Activated T-cell treated with anti-CD3 and anti-CD28 coated beads, Interleukin-2, amount 50 U/mL, for 72 hours (primary cell): ENCODE measurements around the gene EBF3. TPM values are rescaled to one million over a fixed set of nuclear protein-coding genes. Genes with fewer than 3 reads are reported as not detected.

Source experiments
- ATAC-seq, 2 donors: fragments of 150-1000 bp; cut with Tn5 transposase; replicated peaks in 1 of 2; 2 replicates each; pipeline ENCODE4 v1.10.0; 2021; ENCODE audit warnings: moderate library complexity in 2 of 2, mild to moderate bottlenecking in 1 of 2
- DNase-seq, 2 donors: peaks; one replicate each; pipeline ENCODE4 v3.0.0; 2021 to 2022; ENCODE audit warnings: mixed read lengths in 1 of 2
- H3K27ac Mint-ChIP-seq: one replicate; pipeline ENCODE4 v1.8.0; 2022; ENCODE audit warnings: mild to moderate bottlenecking, moderate library complexity, mixed read lengths
- H3K27me3 Mint-ChIP-seq: one replicate; pipeline ENCODE4 v1.8.0; 2022; ENCODE audit warnings: low read depth, mixed read lengths
- H3K36me3 Mint-ChIP-seq, 2 donors: one replicate each; pipeline ENCODE4 v1.8.0; 2022; ENCODE audit warnings: mixed read lengths in 2 of 2, mild to moderate bottlenecking in 1 of 2; ENCODE audit not compliant: insufficient read depth in 2 of 2
- H3K4me1 Mint-ChIP-seq: one replicate; pipeline ENCODE4 v1.8.0; 2022; ENCODE audit warnings: low read depth, mixed read lengths
- H3K4me3 Mint-ChIP-seq, 2 donors: one replicate each; pipeline ENCODE4 v1.8.0; 2022; ENCODE audit warnings: mild to moderate bottlenecking in 2 of 2, mixed read lengths in 2 of 2, moderate library complexity in 2 of 2
- H3K9me3 Mint-ChIP-seq, 2 donors: one replicate each; pipeline ENCODE4 v1.8.0; 2022; ENCODE audit warnings: mixed read lengths in 2 of 2
- total RNA-seq, 2 donors: library from RNA; stranded (reverse); gene quantifications; one replicate each; pipeline ENCODE4 v1.2.3, GENCODE V29; 2022

Gene EBF3
- total RNA-seq, 2 donors from 2014 or later, result not detected

GRCh38 chr10:129847741-129848483, 116.2 kb downstream of the EBF3 start:
- Mint-ChIP-seq H3K4me3 (no peak overlapping the region), H3K9me3 (no peaks in the 10 kb centered on the region), H3K27me3 (no peaks in the 10 kb centered on the region), H3K36me3 (no peaks in the 10 kb centered on the region), H3K4me1 (no peaks in the 10 kb centered on the region), H3K27ac (no peak overlapping the region)
- ATAC-seq (no peak), DNase-seq (no peak)

GRCh38 chr10:129846991-129847391, 117.1 kb downstream of the EBF3 start:
- no peaks in the 10 kb centered on the region for H3K27me3 Mint-ChIP-seq
- H3K4me3 Mint-ChIP-seq, result no peak overlapping the region
- H3K36me3 Mint-ChIP-seq, result no peaks in the 10 kb centered on the region
- H3K27ac Mint-ChIP-seq, result no peak overlapping the region
- no peaks in the 10 kb centered on the region for H3K9me3 Mint-ChIP-seq
- DNase-seq, result no peak
- no peak for ATAC-seq
- H3K4me1 Mint-ChIP-seq, result no peaks in the 10 kb centered on the region

DNA sequence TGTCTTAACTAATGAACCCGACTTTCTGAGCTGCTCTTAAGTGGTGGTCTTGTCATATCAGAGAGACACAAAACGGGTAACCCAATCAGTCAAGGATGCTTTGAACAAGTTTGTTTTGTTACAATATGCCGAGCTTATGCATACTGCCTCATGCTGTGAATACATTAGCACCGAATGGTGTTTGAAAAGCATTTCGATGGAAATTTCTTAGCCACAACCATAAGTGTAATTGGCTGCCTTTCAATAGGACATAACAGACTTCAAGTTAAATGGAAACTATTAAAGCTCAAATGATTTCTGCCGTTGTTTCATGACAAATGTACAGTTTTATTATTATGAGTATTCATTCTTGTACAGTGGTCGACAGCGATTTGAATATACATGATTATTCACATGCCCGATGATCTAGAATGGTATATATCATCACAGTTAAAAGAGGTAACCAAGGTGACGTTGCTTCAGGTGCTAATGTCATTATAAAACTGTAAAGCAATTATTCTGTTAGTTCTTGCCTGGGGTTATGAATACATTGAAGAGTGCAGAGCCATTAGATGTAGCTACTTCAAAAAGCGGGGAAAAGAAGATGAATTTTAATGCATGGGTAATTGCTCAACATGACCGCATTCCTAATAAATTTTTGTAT, 118.8 kb downstream of the EBF3 start:
- Mint-ChIP-seq H3K27me3 (no peaks in the 10 kb centered on the region), H3K9me3 (no peaks in the 10 kb centered on the region), H3K36me3 (no peaks in the 10 kb centered on the region), H3K4me3 (no peak overlapping the region), H3K4me1 (no peaks in the 10 kb centered on the region), H3K27ac (no peak overlapping the region)
- DNase-seq (no peak), ATAC-seq (no peak)

- Mint-ChIP-seq H3K9me3 (no peaks in the 10 kb centered on the region), H3K4me1 (no peaks in the 10 kb centered on the region), H3K36me3 (no peaks in the 10 kb centered on the region), H3K4me3 (no peak overlapping the region), H3K27me3 (no peaks in the 10 kb centered on the region), H3K27ac (no peak overlapping the region)
- no peak for ATAC-seq
- DNase-seq, result no peak
These were observed 119.8 kb downstream of the EBF3 start for GRCh38 chr10:129844216-129844766.

GRCh38 chr10:129843702-129844101, 120.4 kb downstream of the EBF3 start:
- no peak for DNase-seq
- no peaks in the 10 kb centered on the region for H3K27me3 Mint-ChIP-seq
- H3K36me3 Mint-ChIP-seq, result no peaks in the 10 kb centered on the region

DNA sequence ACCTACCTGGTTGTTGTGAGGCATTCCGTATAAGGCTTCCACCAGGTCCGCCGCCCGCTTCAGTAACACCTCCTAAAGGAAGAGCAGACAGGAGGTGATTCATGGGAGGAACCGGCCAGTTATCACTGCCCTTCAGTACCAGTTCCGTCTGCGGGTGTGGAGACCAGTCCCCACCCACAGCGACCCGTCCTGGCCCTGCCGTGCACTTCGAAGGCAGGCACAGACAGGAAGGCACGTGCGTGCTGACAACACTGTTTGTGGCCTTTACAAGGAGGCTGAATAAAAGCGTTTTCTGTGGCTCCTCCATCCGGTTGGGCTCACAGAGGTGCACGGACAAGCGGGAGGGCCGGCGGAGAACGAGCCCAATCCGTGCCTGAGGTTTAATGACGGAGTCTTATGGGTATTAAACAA, 120.9 kb downstream of the EBF3 start:
- no peak overlapping the region for H3K27ac Mint-ChIP-seq
- no peak for ATAC-seq
- no peaks in the 10 kb centered on the region for H3K27me3 Mint-ChIP-seq
- no peak for DNase-seq
- H3K4me3 Mint-ChIP-seq, result no peak overlapping the region
- H3K9me3 Mint-ChIP-seq, result no peaks in the 10 kb centered on the region
- H3K36me3 Mint-ChIP-seq, result no peaks in the 10 kb centered on the region
- H3K4me1 Mint-ChIP-seq, result no peaks in the 10 kb centered on the region

More at GRCh38 chr10:129843702-129844101, 120.4 kb downstream of the EBF3 start:
- ATAC-seq, result no peak
- H3K4me3 Mint-ChIP-seq, result no peak overlapping the region
- H3K9me3 Mint-ChIP-seq, result no peaks in the 10 kb centered on the region
- H3K4me1 Mint-ChIP-seq, result no peaks in the 10 kb centered on the region
- no peak overlapping the region for H3K27ac Mint-ChIP-seq

- Mint-ChIP-seq H3K9me3 (no peaks in the 10 kb centered on the region), H3K27ac (no peak overlapping the region), H3K4me1 (no peaks in the 10 kb centered on the region), H3K36me3 (no peaks in the 10 kb centered on the region), H3K27me3 (no peaks in the 10 kb centered on the region), H3K4me3 (no peak overlapping the region)
- DNase-seq (no peak), ATAC-seq (no peak)
These were observed 122.0 kb downstream of the EBF3 start for GRCh38 chr10:129842031-129842430.

GRCh38 chr10:129841590-129841989, 122.5 kb downstream of the EBF3 start:
- no peaks in the 10 kb centered on the region for H3K27me3 Mint-ChIP-seq
- DNase-seq, result no peak
- ATAC-seq, result no peak
- H3K4me3 Mint-ChIP-seq, result no peak overlapping the region
- H3K4me1 Mint-ChIP-seq, result no peaks in the 10 kb centered on the region
- H3K36me3 Mint-ChIP-seq, result no peaks in the 10 kb centered on the region
- no peak overlapping the region for H3K27ac Mint-ChIP-seq
- H3K9me3 Mint-ChIP-seq, result no peaks in the 10 kb centered on the region

DNA sequence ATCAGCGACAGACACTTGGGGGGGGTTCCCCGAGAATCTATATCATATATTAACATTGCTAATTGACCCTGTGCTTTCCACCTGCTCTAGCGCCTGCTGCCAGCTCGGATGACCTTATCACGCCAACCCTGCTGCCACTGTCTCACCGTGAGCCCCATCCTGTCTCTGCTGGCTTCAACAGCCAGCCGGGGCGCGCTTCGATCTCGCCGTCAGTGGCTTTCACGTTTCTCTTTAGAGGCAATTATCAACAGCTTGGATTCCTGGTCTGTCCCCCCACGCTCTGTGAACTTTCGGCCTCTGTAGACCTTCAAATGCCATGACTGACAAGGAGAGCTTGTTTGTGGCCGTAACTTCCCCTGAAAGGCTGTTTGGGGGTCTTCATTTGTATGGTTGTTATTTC, 123.0 kb downstream of the EBF3 start:
- H3K9me3 Mint-ChIP-seq, result no peaks in the 10 kb centered on the region
- H3K4me1 Mint-ChIP-seq, result no peaks in the 10 kb centered on the region
- no peaks in the 10 kb centered on the region for H3K27me3 Mint-ChIP-seq
- no peak overlapping the region for H3K4me3 Mint-ChIP-seq
- H3K36me3 Mint-ChIP-seq, result no peaks in the 10 kb centered on the region
- DNase-seq (no peak), ATAC-seq (no peak)
- no peak overlapping the region for H3K27ac Mint-ChIP-seq

- ATAC-seq, result no peak
- no peak overlapping the region for H3K4me3 Mint-ChIP-seq
- DNase-seq, result no peak
- H3K9me3 Mint-ChIP-seq, result no peaks in the 10 kb centered on the region
- no peaks in the 10 kb centered on the region for H3K36me3 Mint-ChIP-seq
- no peaks in the 10 kb centered on the region for H3K27me3 Mint-ChIP-seq
- H3K4me1 Mint-ChIP-seq, result no peaks in the 10 kb centered on the region
- H3K27ac Mint-ChIP-seq, result no peak overlapping the region
These were observed 123.9 kb downstream of the EBF3 start for GRCh38 chr10:129840196-129840590.

DNA sequence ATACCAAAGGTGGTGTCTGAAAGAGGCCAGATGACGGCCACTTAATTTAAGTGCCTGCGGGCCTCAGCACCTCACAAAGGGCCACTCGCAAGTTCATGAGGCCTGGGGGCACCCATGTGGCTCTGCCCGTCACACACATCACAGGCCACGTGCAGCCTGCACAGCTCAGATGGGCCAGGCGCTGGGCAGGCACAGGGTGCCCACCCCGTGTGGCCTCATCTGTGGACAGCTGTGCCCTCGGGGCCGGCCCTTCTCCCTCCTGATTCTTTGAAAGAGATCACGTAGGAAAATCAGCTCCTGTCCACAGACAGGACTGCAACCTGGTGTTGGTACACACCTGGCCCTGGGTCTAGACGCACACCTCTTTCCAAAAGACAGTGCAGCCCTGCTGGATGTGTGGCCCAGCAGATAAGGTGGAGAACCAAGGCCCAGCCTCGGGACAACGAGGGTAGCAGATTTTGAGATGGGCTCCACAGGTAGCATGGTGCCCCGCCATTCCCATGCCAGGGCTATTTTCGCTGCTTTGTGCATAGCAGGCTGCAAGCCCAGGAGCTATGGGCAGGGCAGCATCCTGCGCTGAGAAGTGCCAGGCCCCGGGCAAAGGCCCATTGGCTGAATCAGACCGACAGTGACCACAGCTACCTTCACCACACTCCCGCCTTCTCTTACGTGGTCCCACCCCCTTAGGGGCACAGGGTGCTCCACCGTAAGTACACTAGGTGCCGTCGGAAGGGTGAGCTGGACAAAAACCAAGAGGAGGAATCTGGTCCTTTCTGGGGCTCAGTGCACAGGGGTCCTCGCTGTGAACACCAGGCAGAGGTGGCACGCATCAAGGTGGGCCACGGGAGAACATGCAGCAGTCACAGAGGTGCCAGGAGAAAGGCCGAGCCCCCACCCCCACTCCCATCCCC, 124.5 kb downstream of the EBF3 start:
- ATAC-seq (no peak), DNase-seq (no peak)
- Mint-ChIP-seq H3K4me1 (no peaks in the 10 kb centered on the region), H3K36me3 (no peaks in the 10 kb centered on the region), H3K4me3 (no peak overlapping the region), H3K27ac (no peak overlapping the region), H3K9me3 (no peaks in the 10 kb centered on the region), H3K27me3 (no peaks in the 10 kb centered on the region)

GRCh38 chr10:129838794-129839193, 125.3 kb downstream of the EBF3 start:
- H3K4me1 Mint-ChIP-seq, result no peaks in the 10 kb centered on the region
- H3K27ac Mint-ChIP-seq, result no peak overlapping the region
- H3K36me3 Mint-ChIP-seq, result no peaks in the 10 kb centered on the region
- DNase-seq (no peak), ATAC-seq (no peak)
- no peak overlapping the region for H3K4me3 Mint-ChIP-seq
- H3K27me3 Mint-ChIP-seq, result no peaks in the 10 kb centered on the region
- no peaks in the 10 kb centered on the region for H3K9me3 Mint-ChIP-seq
